Fibroblast of lung (primary cell): ENCODE data around the gene ITPRID1.

Experiments
- CTCF ChIP-seq, 2 donors: IDR thresholded peaks in 1 of 2; conservative IDR thresholded peaks in 1 of 2; 1 replicate in 1 of 2; 2 replicates in 1 of 2; pipeline ENCODE4 v1.5.1; 2011 to 2012; ENCODE audit warnings: low read length in 2 of 2, control low read depth in 1 of 2, inconsistent platforms in 1 of 2, low read depth in 1 of 2, mild to moderate bottlenecking in 1 of 2
- EZH2 ChIP-seq: IDR thresholded peaks from 2 replicates; pipeline ENCODE4 v1.5.1; 2012; ENCODE audit warnings: low read length, control low read depth, mild to moderate bottlenecking; ENCODE audit errors: missing control alignments

DNA sequence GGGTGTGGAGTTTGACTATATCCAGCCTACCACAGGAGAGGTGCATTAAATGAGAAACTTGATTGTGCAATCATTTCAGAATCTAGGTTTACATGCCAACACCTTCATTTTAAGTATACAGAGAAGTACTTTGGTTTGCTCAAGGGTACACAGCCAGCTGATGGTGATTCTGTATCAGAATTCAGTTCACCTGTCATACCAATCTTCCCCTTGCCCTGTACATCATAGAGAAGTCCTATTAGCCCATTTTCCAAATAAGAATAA, 138.1 kb downstream of the ITPRID1 start:
- TF ChIP-seq EZH2 (no peak), CTCF (conservative IDR thresholded peaks at IDR 0.05 in 1 of 2, IDR thresholded peaks at IDR 0.05 in 1 of 2; ENCODE audit: low read depth in 1 of 2, low read length in 2 of 2) (no peak)
